GM12892 (cell line): Measurements from ENCODE around the gene USP3.

Experiments used
- POLR2A ChIP-seq: IDR thresholded peaks from 2 replicates; pipeline ENCODE4 v1.6.1; 2011; ENCODE audit warnings: low read depth, low read length, control low read depth
- POLR2AphosphoS5 ChIP-seq: IDR thresholded peaks from 2 replicates; pipeline ENCODE4 v1.6.1; 2011; ENCODE audit warnings: low read depth, low read length, control low read depth
- TAF1 ChIP-seq: IDR thresholded peaks from 2 replicates; pipeline ENCODE4 v1.6.1; 2011; ENCODE audit warnings: low read depth, mild to moderate bottlenecking, control low read depth, low read length, borderline replicate concordance

DNA sequence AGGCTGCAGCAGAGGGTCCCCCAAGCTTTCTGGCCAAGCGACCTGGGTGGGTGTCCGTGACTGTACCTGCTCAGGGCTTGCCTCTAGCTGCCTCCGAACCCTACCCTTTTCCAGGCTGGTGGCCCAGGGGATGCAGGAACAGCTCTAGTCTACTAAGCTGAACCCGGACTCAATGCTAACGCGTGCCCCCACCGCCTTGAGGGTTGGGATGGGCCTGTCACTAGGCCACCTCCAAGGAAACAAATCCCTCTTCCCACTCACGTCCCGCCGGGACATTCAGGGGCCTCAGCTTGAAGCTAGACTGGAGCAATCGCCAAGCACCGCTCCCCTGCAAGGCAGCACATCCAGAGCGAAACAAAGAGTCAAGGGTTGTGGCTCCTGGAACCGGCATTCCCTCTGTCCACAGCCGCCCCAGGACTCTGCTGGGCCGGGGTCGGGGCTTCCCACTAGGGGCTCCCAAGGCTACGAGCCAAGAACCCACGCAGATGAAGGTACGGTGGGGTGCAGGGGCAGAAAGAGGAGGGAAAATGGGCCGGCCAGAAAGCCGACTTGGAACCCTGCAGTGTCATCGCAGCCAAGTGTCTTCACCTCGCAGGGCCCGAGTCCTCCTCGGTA is 95.7 kb downstream of the USP3 start:
- TF ChIP-seq POLR2A (no peak), POLR2AphosphoS5 (no peak), TAF1 (no peak)
